ENCODE results near the gene ATP2C2.

DNA sequence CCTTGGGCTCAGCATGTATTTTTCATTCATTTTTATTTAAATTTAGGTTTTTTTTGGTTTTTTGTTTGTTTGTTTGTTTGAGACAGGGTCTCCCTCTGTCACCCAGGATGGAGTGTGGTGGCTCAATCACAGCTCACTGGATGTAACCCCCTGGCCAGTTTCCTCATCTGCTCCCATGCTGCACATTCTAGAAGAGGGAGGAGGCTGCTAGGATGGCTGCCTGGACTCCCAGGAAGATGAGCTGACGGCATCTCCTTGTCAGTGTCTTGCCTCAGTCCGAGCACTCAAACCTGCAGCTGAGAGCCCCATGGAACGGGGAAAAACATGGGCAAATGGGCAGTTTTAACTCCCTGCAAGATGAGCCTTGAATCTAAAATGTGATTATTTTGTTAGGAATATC lies 128.7 kb downstream of the ATP2C2 start:
- TF ChIP-seq POLR2A (IDR thresholded peaks at IDR 0.05; ENCODE audit: low read length) = no peak
- no peak for TF ChIP-seq GATA1 (IDR thresholded peaks at IDR 0.05; ENCODE audit: low read depth, low read length)
